ENCODE measurements around the gene GRK2.

Gene GRK2

GRCh38 chr11:67270256-67271204 is 4.3 kb downstream of the GRK2 start:
- peak overlapping the region; percentile 15 for H3K4me3 ChIP-seq (ENCODE audit: low read depth, low read length)
- peaks cover 11% of the 10 kb centered on the region for H3K36me3 ChIP-seq (replicated peaks)
- no peaks in the 10 kb centered on the region for H3K27me3 ChIP-seq (replicated peaks)
- TF ChIP-seq CTCF (IDR thresholded peaks at IDR 0.05; ENCODE audit: low read depth, low read length, missing control alignments), result no peak
- DNase-seq, result no peak
- in situ Hi-C loops (cut with HindIII; ENCODE audit: low pct_ligation_motif_present, low sequenced_read_pairs), result no loop called here
- H3K27ac ChIP-seq, result no peak overlapping the region

- Histone ChIP-seq H3K4me3 (ENCODE audit: low read depth, low read length) (no peak overlapping the region), H3K27ac (no peak overlapping the region), H3K27me3 (replicated peaks) (no peaks in the 10 kb centered on the region), H3K36me3 (replicated peaks) (peaks cover 11% of the 10 kb centered on the region)
- no peak for TF ChIP-seq CTCF (IDR thresholded peaks at IDR 0.05; ENCODE audit: low read depth, low read length, missing control alignments)
- DNase-seq, result no peak
- in situ Hi-C loops (cut with HindIII; ENCODE audit: low pct_ligation_motif_present, low sequenced_read_pairs), result no loop called here
Measured at GRCh38 chr11:67271205-67271540, 4.9 kb downstream of the GRK2 start.

- Histone ChIP-seq H3K4me3 (ENCODE audit: low read depth, low read length) (no peak overlapping the region), H3K27me3 (replicated peaks) (no peaks in the 10 kb centered on the region), H3K27ac (no peak overlapping the region), H3K36me3 (replicated peaks) (peaks cover 11% of the 10 kb centered on the region)
- TF ChIP-seq CTCF (IDR thresholded peaks at IDR 0.05; ENCODE audit: low read depth, low read length, missing control alignments), result no peak
- DNase-seq, result no peak
- in situ Hi-C loops (cut with HindIII; ENCODE audit: low pct_ligation_motif_present, low sequenced_read_pairs), result no loop called here
Measured at GRCh38 chr11:67271541-67272284, 5.4 kb downstream of the GRK2 start.

- Histone ChIP-seq H3K27ac (no peak overlapping the region), H3K4me3 (ENCODE audit: low read depth, low read length) (no peak overlapping the region), H3K27me3 (replicated peaks) (no peaks in the 10 kb centered on the region), H3K36me3 (replicated peaks) (peaks cover 11% of the 10 kb centered on the region)
- TF ChIP-seq CTCF (IDR thresholded peaks at IDR 0.05; ENCODE audit: low read depth, low read length, missing control alignments), result no peak
- no peak for DNase-seq
- in situ Hi-C loops (cut with HindIII; ENCODE audit: low pct_ligation_motif_present, low sequenced_read_pairs), result no loop called here
Measured at GRCh38 chr11:67272327-67273259, 6.3 kb downstream of the GRK2 start.

- H3K4me3 ChIP-seq (ENCODE audit: low read depth, low read length), result no peak overlapping the region
- no peaks in the 10 kb centered on the region for H3K27me3 ChIP-seq (replicated peaks)
- no peak for TF ChIP-seq CTCF (IDR thresholded peaks at IDR 0.05; ENCODE audit: low read depth, low read length, missing control alignments)
- no peak for DNase-seq
- peaks cover 9% of the 10 kb centered on the region for H3K36me3 ChIP-seq (replicated peaks)
- in situ Hi-C loops (cut with HindIII; ENCODE audit: low pct_ligation_motif_present, low sequenced_read_pairs), result no loop called here
- H3K27ac ChIP-seq, result no peak overlapping the region
Measured at GRCh38 chr11:67273260-67273990, 7.2 kb downstream of the GRK2 start.
